Panc1 (cell line): ENCODE measurements around the gene NDRG3.

ENCODE experiments used
- CTCF ChIP-seq: fragments of 450-650 bp; IDR thresholded peaks from 2 replicates; pipeline ENCODE4 v1.5.1; 2017; ENCODE audit warnings: mild to moderate bottlenecking
- POLR2AphosphoS5 ChIP-seq: IDR thresholded peaks from 2 replicates; pipeline ENCODE4 v1.6.1; 2012; ENCODE audit warnings: mild to moderate bottlenecking, low read depth, low read length, moderate library complexity
- REST ChIP-seq, 2 experiments: IDR thresholded peaks; 2 replicates each; pipeline ENCODE4 v1.6.1; 2011 to 2012; ENCODE audit warnings: low read depth in 2 of 2, control low read depth in 1 of 2, low read length in 1 of 2, mild to moderate bottlenecking in 1 of 2, moderate library complexity in 1 of 2; ENCODE audit not compliant: insufficient read depth in 1 of 2
- SIN3A ChIP-seq: IDR thresholded peaks from 2 replicates; pipeline ENCODE4 v1.6.1; 2012; ENCODE audit warnings: low read depth, mild to moderate bottlenecking, low read length, moderate library complexity, borderline replicate concordance; ENCODE audit not compliant: insufficient read depth

- TF ChIP-seq POLR2AphosphoS5 (no peak), CTCF (no peak), REST (IDR thresholded peaks at IDR 0.05; ENCODE audit: insufficient read depth in 1 of 2, low read depth in 2 of 2, low read length in 1 of 2) (no peak), SIN3A (no peak)
Observed at GRCh38 chr20:36728986-36729385, 16.9 kb downstream of the NDRG3 start.
